Fibroblast of pulmonary artery (primary cell): ENCODE measurements around the gene MTHFS.
"Not testable (repeated sequence)": the region's sequence is repeated elsewhere in the genome, so short reads cannot be mapped to it uniquely, and the experiment has no call there.

Experiments used
- DNase-seq: peaks from one replicate; pipeline ENCODE4 v3.0.0-alpha.2; 2010; ENCODE audit warnings: low read depth
- H3K4me3 ChIP-seq: replicated peaks from 2 replicates; pipeline ENCODE4 v1.5.1; 2011; ENCODE audit warnings: low read depth, mild to moderate bottlenecking, control low read depth, low read length, moderate library complexity
- CTCF ChIP-seq: IDR thresholded peaks from 2 replicates; pipeline ENCODE4 v1.5.1; 2011; ENCODE audit warnings: mild to moderate bottlenecking, control low read depth, low read length, inconsistent platforms; ENCODE audit errors: missing control alignments

Gene MTHFS

DNA sequence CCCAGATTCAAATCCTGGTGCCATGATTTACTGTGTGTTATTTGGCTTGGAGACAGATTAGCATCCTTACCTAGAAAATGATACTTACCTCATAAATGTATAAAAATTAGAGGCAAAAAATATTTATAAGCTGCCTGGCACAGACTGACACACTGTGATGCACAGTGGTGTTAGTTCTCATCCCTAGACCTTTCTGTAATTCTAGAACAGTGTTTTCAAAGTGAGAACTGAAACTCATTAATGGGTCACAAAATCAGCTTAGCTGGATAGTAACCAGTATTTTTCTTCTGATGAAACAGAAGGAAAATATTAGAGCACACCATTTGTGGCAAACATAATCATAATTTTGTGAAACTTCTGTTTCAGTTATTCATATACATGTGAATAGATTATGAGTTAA lies 17.9 kb upstream of the MTHFS start:
- H3K4me3 ChIP-seq = no peak overlapping the region
- no peak for DNase-seq
- TF ChIP-seq CTCF = no peak

- not testable (repeated sequence) for DNase-seq, H3K4me3 ChIP-seq
Observed at GRCh38 chr15:79909556-79910335, 12.9 kb upstream of the MTHFS start.

DNA sequence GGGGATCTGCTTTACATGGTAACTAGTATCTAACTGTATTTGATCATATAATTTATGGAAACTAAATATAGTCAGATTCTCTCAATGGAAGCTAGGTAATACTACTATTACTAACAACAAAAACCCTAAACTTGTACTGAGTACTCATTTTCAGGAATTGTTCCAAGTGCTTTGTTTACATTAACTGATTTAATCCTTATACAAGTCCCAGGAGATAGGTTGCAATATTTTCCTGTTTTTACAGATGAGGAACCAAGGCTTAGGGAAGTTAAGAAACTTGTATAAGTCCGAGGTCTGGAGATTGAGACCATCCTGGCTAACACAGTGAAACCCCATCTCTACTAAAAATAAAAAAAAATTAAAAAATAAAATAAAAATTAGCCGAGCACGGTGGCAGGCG lies 7.5 kb upstream of the MTHFS start:
- H3K4me3 ChIP-seq = no peak overlapping the region
- TF ChIP-seq CTCF = no peak
- DNase-seq = peak; percentile 25

DNA sequence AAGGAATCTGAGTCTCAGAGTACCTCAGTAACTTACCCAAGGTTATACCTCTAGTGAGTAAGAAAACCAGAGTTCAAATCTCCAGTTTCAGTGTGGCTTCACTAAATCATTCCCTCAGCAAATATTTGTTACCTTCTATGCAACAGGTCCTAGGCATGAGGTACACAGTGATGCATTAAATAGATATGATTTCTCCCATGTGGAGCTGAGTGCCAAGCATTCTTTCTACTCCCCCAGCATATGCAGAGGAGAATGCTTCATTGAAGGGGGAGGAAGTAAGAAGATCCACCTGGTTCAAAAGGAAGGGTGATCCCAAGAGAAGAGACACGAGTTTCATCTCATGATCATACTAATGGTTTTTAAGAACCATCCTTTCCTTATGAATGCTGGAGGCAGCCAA lies 6.8 kb upstream of the MTHFS start:
- DNase-seq = no peak
- TF ChIP-seq CTCF = no peak
- H3K4me3 ChIP-seq = no peak overlapping the region

DNA sequence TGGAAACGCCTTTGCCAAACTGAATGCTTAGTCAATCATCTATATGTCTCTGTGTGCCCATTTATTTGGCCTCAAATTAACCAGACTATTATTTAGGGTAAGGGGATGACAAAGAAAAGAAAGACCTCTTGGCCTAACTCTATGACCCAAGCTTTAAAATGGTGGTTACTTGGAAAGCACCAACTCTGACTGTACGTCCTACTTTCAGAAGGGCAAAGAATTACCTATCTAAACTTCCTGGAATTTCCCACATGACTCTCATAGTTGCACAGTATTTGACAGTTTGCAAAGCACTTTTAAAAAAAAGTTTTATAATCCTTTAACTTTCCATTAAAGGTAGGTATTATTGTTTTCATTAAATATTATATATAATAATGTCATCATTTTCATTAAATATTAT lies 6.3 kb upstream of the MTHFS start:
- TF ChIP-seq CTCF = no peak
- DNase-seq = no peak
- H3K4me3 ChIP-seq = no peak overlapping the region

DNA sequence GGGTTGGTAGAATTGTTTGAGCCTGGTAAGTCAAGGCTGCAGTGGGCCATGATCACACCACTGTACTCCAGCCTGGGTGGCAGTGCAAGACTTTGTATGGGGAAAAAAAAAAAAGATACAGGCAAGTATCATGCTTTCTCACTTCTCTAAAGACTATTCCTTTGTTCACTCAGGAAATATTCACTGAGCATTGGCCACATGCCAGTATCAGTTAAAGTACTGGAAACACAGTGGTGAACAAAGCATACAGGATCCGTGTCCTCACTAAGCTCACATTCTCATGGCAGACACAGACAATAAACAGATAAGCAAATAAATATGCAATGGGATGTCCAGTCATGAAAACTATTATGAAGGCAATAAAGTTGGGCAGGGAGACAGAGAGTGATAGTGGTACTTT lies 5.1 kb upstream of the MTHFS start:
- peak; percentile 59 for DNase-seq
- no peak overlapping the region for H3K4me3 ChIP-seq
- TF ChIP-seq CTCF = no peak

DNA sequence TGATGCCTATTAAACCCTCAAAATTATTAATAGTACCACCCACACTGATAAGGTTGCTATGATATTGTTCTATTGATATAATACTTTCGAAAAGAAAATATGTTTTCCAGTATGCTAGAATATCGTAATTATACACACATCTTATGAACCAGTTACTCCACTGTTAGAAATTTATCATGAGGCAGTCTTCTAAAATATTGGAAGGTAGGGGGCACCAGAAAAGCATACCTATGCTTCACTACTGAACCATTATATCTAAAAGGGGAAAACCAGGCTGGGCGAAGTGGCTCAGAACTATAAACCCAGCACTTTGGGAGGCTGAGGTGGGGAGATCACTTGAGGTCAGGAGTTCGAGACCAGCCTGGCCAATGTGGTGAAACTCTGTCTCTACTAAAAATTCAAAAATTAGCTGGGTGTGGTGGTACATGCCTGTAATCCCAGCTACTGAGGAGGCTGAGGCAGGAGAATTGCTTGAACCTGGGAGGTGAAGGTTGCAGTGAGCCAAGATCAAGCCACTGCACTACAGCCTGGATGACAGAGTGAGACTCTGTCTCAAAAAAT lies 4.1 kb upstream of the MTHFS start:
- not testable (repeated sequence) for DNase-seq, H3K4me3 ChIP-seq

DNA sequence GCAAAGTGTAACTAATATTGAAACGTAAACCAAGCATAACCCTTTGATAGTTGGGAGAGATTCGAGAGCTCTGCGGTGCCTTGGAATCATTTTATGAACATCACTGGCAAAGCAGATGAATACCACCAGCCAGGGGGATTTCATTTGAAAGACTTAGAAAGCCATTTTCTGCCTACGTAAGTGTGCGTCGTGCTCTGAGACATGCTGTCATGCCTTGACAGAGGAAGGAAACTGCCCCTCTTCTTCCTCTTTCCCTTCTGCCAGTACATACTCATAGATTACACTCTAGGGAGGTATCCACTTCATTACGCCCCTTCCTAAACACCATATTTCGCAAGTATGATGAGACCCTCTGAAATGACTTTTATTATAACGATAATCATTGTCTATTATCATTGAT lies 3.3 kb upstream of the MTHFS start:
- no peak overlapping the region for H3K4me3 ChIP-seq
- DNase-seq = no peak
- TF ChIP-seq CTCF = no peak

GRCh38 chr15:79898786-79899185 lies 2.0 kb upstream of the MTHFS start:
- H3K4me3 ChIP-seq = not testable (repeated sequence)
- peak; percentile 83 for DNase-seq
